Neural progenitor cell (in vitro differentiated cells): ENCODE results near the gene TMEM232. TPM values are rescaled to one million over a fixed set of nuclear protein-coding genes. Genes with fewer than 3 reads are reported as not detected.

ENCODE experiments used
- DNase-seq: peaks from one replicate; pipeline ENCODE4 v3.0.0-alpha.2; 2016; ENCODE audit warnings: low spot score
- H2AFZ ChIP-seq: fragments of 200-600 bp; sonication (generic); replicated peaks from 2 replicates; pipeline ENCODE4 v1.6.1; 2016; ENCODE audit warnings: antibody characterized with exemption
- H3F3A ChIP-seq: fragments of 200-600 bp; sonication (generic); 2 replicates; pipeline ENCODE4 v1.6.1; 2016; ENCODE audit warnings: antibody characterized with exemption, low read depth
- H3K27ac ChIP-seq: fragments of 200-600 bp; sonication (generic); 2 replicates; pipeline ENCODE4 v1.5.1; 2016; ENCODE audit warnings: mild to moderate bottlenecking
- H3K27me3 ChIP-seq: fragments of 200-600 bp; sonication (generic); 2 replicates; pipeline ENCODE4 v1.6.1; 2016; ENCODE audit warnings: mild to moderate bottlenecking, moderate library complexity
- H3K36me3 ChIP-seq: fragments of 200-600 bp; sonication (generic); 2 replicates; pipeline ENCODE4 v1.5.1; 2016
- H3K4me1 ChIP-seq: fragments of 200-600 bp; sonication (generic); 2 replicates; pipeline ENCODE4 v1.6.1; 2016; ENCODE audit warnings: mixed run types
- H3K4me2 ChIP-seq: fragments of 200-600 bp; sonication (generic); 2 replicates; pipeline ENCODE4 v1.6.1; 2016
- H3K4me3 ChIP-seq: fragments of 200-600 bp; sonication (generic); 2 replicates; pipeline ENCODE4 v1.5.1; 2016
- H3K79me2 ChIP-seq: fragments of 200-600 bp; sonication (generic); 2 replicates; pipeline ENCODE4 v1.6.1; 2016; ENCODE audit warnings: low read depth
- H3K9ac ChIP-seq: fragments of 200-600 bp; sonication (generic); 2 replicates; pipeline ENCODE4 v1.6.1; 2016
- H3K9me3 ChIP-seq: fragments of 200-600 bp; sonication (generic); 2 replicates; pipeline ENCODE4 v1.5.1; 2016; ENCODE audit warnings: low read depth
- H4K20me1 ChIP-seq: fragments of 200-600 bp; sonication (generic); 2 replicates; pipeline ENCODE4 v1.6.1; 2016; ENCODE audit warnings: low read depth
- H3K27ac Mint-ChIP-seq: 3 replicates; pipeline ENCODE4 v1.8.0; 2021; ENCODE audit warnings: mixed read lengths
- H3K27me3 Mint-ChIP-seq: 2 replicates; pipeline ENCODE4 v1.8.0; 2022; ENCODE audit warnings: low read depth, mild to moderate bottlenecking, inconsistent platforms, moderate library complexity, mixed read lengths; ENCODE audit not compliant: insufficient read depth
- H3K36me3 Mint-ChIP-seq: 3 replicates; pipeline ENCODE4 v1.8.0; 2021; ENCODE audit warnings: mixed read lengths
- H3K4me1 Mint-ChIP-seq: 3 replicates; pipeline ENCODE4 v1.8.0; 2021; ENCODE audit warnings: mixed read lengths
- H3K4me3 Mint-ChIP-seq: 3 replicates; pipeline ENCODE4 v1.8.0; 2021; ENCODE audit warnings: mild to moderate bottlenecking, moderate library complexity, mixed read lengths
- H3K9me3 Mint-ChIP-seq: 3 replicates; pipeline ENCODE4 v1.8.0; 2020; ENCODE audit warnings: mixed read lengths
- CTCF ChIP-seq: fragments of 200-600 bp; sonication (generic); IDR thresholded peaks from 2 replicates; pipeline ENCODE4 v1.5.1; 2017; ENCODE audit warnings: antibody characterized with exemption, mild to moderate bottlenecking
- EZH2 ChIP-seq: fragments of 200-600 bp; sonication (generic); IDR thresholded peaks from 2 replicates; pipeline ENCODE4 v1.6.1; 2017; ENCODE audit warnings: antibody characterized with exemption, mild to moderate bottlenecking, moderate library complexity
- EZH2phosphoT487 ChIP-seq: fragments of 200-600 bp; sonication (generic); IDR thresholded peaks from 2 replicates; pipeline ENCODE4 v1.6.1; 2017; ENCODE audit warnings: antibody characterized with exemption
- total RNA-seq: library from RNA; depleted of rRNA; stranded (reverse); fragments of >200 nt; gene quantifications from 2 replicates; pipeline ENCODE4 v1.2.3, GENCODE V29; 2015; ENCODE audit warnings: low replicate concordance

Gene TMEM232
- total RNA-seq, 1 donor from 2014 or later, result 5.2 TPM

- Mint-ChIP-seq H3K4me3 (no peak overlapping the region), H3K27ac (no peak overlapping the region), H3K27me3 (no peaks in the 10 kb centered on the region), H3K4me1 (no peaks in the 10 kb centered on the region), H3K9me3 (no peaks in the 10 kb centered on the region), H3K36me3 (no peaks in the 10 kb centered on the region)
- H3K4me3 ChIP-seq, result no peak overlapping the region
- no peak overlapping the region for H3K27ac ChIP-seq
- H3K79me2 ChIP-seq, result no peaks in the 10 kb centered on the region
- no peaks in the 10 kb centered on the region for H3K4me1 ChIP-seq
- H3K4me2 ChIP-seq, result no peak overlapping the region
- DNase-seq, result no peak
- no peak overlapping the region for H3K9ac ChIP-seq
- no peaks in the 10 kb centered on the region for H3K27me3 ChIP-seq
- H3K9me3 ChIP-seq, result no peaks in the 10 kb centered on the region
- TF ChIP-seq EZH2 (no peak), CTCF (no peak), EZH2phosphoT487 (no peak)
- H2AFZ ChIP-seq, result no peak overlapping the region
- no peaks in the 10 kb centered on the region for H4K20me1 ChIP-seq
- H3F3A ChIP-seq, result peaks cover 4% of the 10 kb centered on the region
- H3K36me3 ChIP-seq, result no peaks in the 10 kb centered on the region
These were observed 96.1 kb downstream of the TMEM232 start for GRCh38 chr5:110630350-110630749.

- H3F3A ChIP-seq, result peaks cover 4% of the 10 kb centered on the region
- H3K79me2 ChIP-seq, result no peaks in the 10 kb centered on the region
- Mint-ChIP-seq H3K4me3 (no peak overlapping the region), H3K9me3 (no peaks in the 10 kb centered on the region), H3K27me3 (no peaks in the 10 kb centered on the region), H3K27ac (no peak overlapping the region), H3K4me1 (no peaks in the 10 kb centered on the region), H3K36me3 (no peaks in the 10 kb centered on the region)
- TF ChIP-seq CTCF (peak; percentile 71), EZH2 (no peak)
- peak; percentile 31 for DNase-seq
- no peak overlapping the region for H2AFZ ChIP-seq
- H4K20me1 ChIP-seq, result no peaks in the 10 kb centered on the region
- no peak overlapping the region for H3K4me2 ChIP-seq
- H3K9me3 ChIP-seq, result no peaks in the 10 kb centered on the region
- no peak overlapping the region for H3K9ac ChIP-seq
- H3K36me3 ChIP-seq, result no peaks in the 10 kb centered on the region
- H3K4me3 ChIP-seq, result no peak overlapping the region
- no peaks in the 10 kb centered on the region for H3K27me3 ChIP-seq
- no peak overlapping the region for H3K27ac ChIP-seq
- no peaks in the 10 kb centered on the region for H3K4me1 ChIP-seq
These were observed 101.0 kb downstream of the TMEM232 start for GRCh38 chr5:110625376-110625999.

- no peak for DNase-seq
- TF ChIP-seq EZH2phosphoT487 (no peak), EZH2 (no peak), CTCF (no peak)
- Histone ChIP-seq H3K27me3 (no peaks in the 10 kb centered on the region), H3K36me3 (no peaks in the 10 kb centered on the region), H3F3A (peaks cover 4% of the 10 kb centered on the region), H2AFZ (no peak overlapping the region), H3K4me1 (no peaks in the 10 kb centered on the region), H4K20me1 (no peaks in the 10 kb centered on the region), H3K9ac (no peak overlapping the region), H3K9me3 (no peaks in the 10 kb centered on the region), H3K79me2 (no peaks in the 10 kb centered on the region), H3K4me2 (no peak overlapping the region), H3K4me3 (no peak overlapping the region), H3K27ac (no peak overlapping the region)
- no peaks in the 10 kb centered on the region for H3K9me3 Mint-ChIP-seq
- H3K27me3 Mint-ChIP-seq, result no peaks in the 10 kb centered on the region
- no peaks in the 10 kb centered on the region for H3K36me3 Mint-ChIP-seq
- no peaks in the 10 kb centered on the region for H3K4me1 Mint-ChIP-seq
- no peak overlapping the region for H3K27ac Mint-ChIP-seq
- H3K4me3 Mint-ChIP-seq, result no peak overlapping the region
These were observed 102.6 kb downstream of the TMEM232 start for GRCh38 chr5:110623874-110624273.
